ENCODE measurements around the gene AP3D1.

Gene AP3D1

GRCh38 chr19:2101417-2102335 lies 49.7 kb downstream of the AP3D1 start:
- Histone ChIP-seq H3K4me1 (no peaks in the 10 kb centered on the region), H3K27me3 (no peaks in the 10 kb centered on the region), H3K4me3 (ENCODE audit: low read depth, low read length) (no peak overlapping the region), H3K9me3 (no peaks in the 10 kb centered on the region), H3K36me3 (peaks cover 55% of the 10 kb centered on the region)
- no peak for DNase-seq
- no peak for TF ChIP-seq CTCF (IDR thresholded peaks at IDR 0.05; ENCODE audit: low read depth, low read length)

- no peak for DNase-seq
- Histone ChIP-seq H3K4me3 (ENCODE audit: low read depth, low read length) (no peak overlapping the region), H3K4me1 (no peaks in the 10 kb centered on the region), H3K9me3 (no peaks in the 10 kb centered on the region), H3K27me3 (no peaks in the 10 kb centered on the region), H3K36me3 (peaks cover 45% of the 10 kb centered on the region)
- no peak for TF ChIP-seq CTCF (IDR thresholded peaks at IDR 0.05; ENCODE audit: low read depth, low read length)
Observed at GRCh38 chr19:2100719-2101061, 50.7 kb downstream of the AP3D1 start.

GRCh38 chr19:2099937-2100718 lies 51.2 kb downstream of the AP3D1 start:
- TF ChIP-seq CTCF (IDR thresholded peaks at IDR 0.05; ENCODE audit: low read depth, low read length): no peak
- Histone ChIP-seq H3K27me3 (no peaks in the 10 kb centered on the region), H3K4me1 (no peaks in the 10 kb centered on the region), H3K36me3 (peaks cover 40% of the 10 kb centered on the region), H3K9me3 (no peaks in the 10 kb centered on the region), H3K4me3 (ENCODE audit: low read depth, low read length) (no peak overlapping the region)
- DNase-seq: no peak

GRCh38 chr19:2099054-2099501 lies 52.3 kb downstream of the AP3D1 start:
- TF ChIP-seq CTCF (IDR thresholded peaks at IDR 0.05; ENCODE audit: low read depth, low read length): no peak
- H3K4me1 ChIP-seq: no peaks in the 10 kb centered on the region
- no peak for DNase-seq
- no peaks in the 10 kb centered on the region for H3K27me3 ChIP-seq
- no peaks in the 10 kb centered on the region for H3K9me3 ChIP-seq
- H3K36me3 ChIP-seq: peaks cover 35% of the 10 kb centered on the region
- H3K4me3 ChIP-seq (ENCODE audit: low read depth, low read length): no peak overlapping the region

- Histone ChIP-seq H3K9me3 (no peaks in the 10 kb centered on the region), H3K4me1 (no peaks in the 10 kb centered on the region), H3K4me3 (ENCODE audit: low read depth, low read length) (no peak overlapping the region), H3K36me3 (peaks cover 32% of the 10 kb centered on the region), H3K27me3 (no peaks in the 10 kb centered on the region)
- TF ChIP-seq CTCF (IDR thresholded peaks at IDR 0.05; ENCODE audit: low read depth, low read length): no peak
- DNase-seq: no peak
Observed at GRCh38 chr19:2097886-2098327, 53.5 kb downstream of the AP3D1 start.

Data from BE2C (cell line).